IMR-90 (cell line): ENCODE data around the gene KIF3A. TPM values are rescaled to one million over a fixed set of nuclear protein-coding genes. Genes with fewer than 3 reads are reported as not detected.

Source experiments
- ATAC-seq: fragments of 200-7000 bp; cut with Tn5 transposase; 2 replicates; pipeline ENCODE4 v1.9.1; 2020; ENCODE audit warnings: low read depth, mild to moderate bottlenecking, moderate library complexity
- BruUV-seq: library from RNA; stranded (reverse); fragments of 400-500 nt; replicated peaks from 2 replicates; lab custom pipeline; 2021; lab: Mats Ljungman, UMichigan
- CTCF ChIA-PET: fragments of 300-600 bp; formaldehyde crosslinking; extraction: SDS; loops from one replicate; lab custom pipeline; 2021; ENCODE audit warnings: antibody characterized with exemption; lab: Yijun Ruan, JAX
- POLR2A ChIA-PET: fragments of 300-600 bp; sonication (Branson Sonifier 250); formaldehyde crosslinking; loops from one replicate; lab custom pipeline; 2022; ENCODE audit warnings: antibody characterized with exemption; ENCODE audit not compliant: unreplicated experiment; lab: Charles Lee
- DNase-seq: peaks from one replicate; pipeline ENCODE4 v3.0.0; 2013
- H2AFZ ChIP-seq: replicated peaks from 2 replicates; pipeline ENCODE3; 2013; ENCODE audit warnings: low read length, mild to moderate bottlenecking; ENCODE audit not compliant: poor library complexity
- H2AK5ac ChIP-seq: 2 replicates; pipeline ENCODE4 v1.6.1; 2013; ENCODE audit warnings: low read depth, low read length, inconsistent platforms
- H2AK9ac ChIP-seq: replicated peaks from 2 replicates; pipeline ENCODE3; 2013; ENCODE audit warnings: mild to moderate bottlenecking, low read depth, low read length, moderate library complexity; ENCODE audit not compliant: poor library complexity
- H2BK120ac ChIP-seq: 2 replicates; pipeline ENCODE4 v1.6.1; 2013; ENCODE audit warnings: low read depth, low read length, inconsistent platforms
- H2BK15ac ChIP-seq: 3 replicates; pipeline ENCODE4 v1.6.1; 2013; ENCODE audit warnings: low read depth, low read length, inconsistent platforms
- H2BK20ac ChIP-seq: 2 replicates; pipeline ENCODE4 v1.6.1; 2013; ENCODE audit warnings: low read depth, mild to moderate bottlenecking, inconsistent platforms, low read length, moderate library complexity
- H2BK5ac ChIP-seq: 2 replicates; pipeline ENCODE4 v1.6.1; 2013; ENCODE audit warnings: mild to moderate bottlenecking, low read depth, low read length, inconsistent platforms; ENCODE audit not compliant: poor library complexity, severe bottlenecking
- H3K14ac ChIP-seq: replicated peaks from 2 replicates; pipeline ENCODE4 v1.6.1; 2013; ENCODE audit warnings: low read depth, low read length, inconsistent platforms
- H3K18ac ChIP-seq: 2 replicates; pipeline ENCODE4 v1.6.1; 2013; ENCODE audit warnings: low read depth, low read length, control low read depth
- H3K23ac ChIP-seq: 2 replicates; pipeline ENCODE4 v1.6.1; 2013; ENCODE audit warnings: low read depth, low read length, inconsistent platforms
- H3K27ac ChIP-seq: 2 replicates; pipeline ENCODE4 v1.5.1; 2013; ENCODE audit warnings: mild to moderate bottlenecking, control low read depth, low read length; ENCODE audit not compliant: insufficient read depth
- H3K27me3 ChIP-seq: 2 replicates; pipeline ENCODE4 v1.6.1; 2013; ENCODE audit warnings: low read length; ENCODE audit not compliant: control insufficient read depth, insufficient read depth
- H3K36me3 ChIP-seq: 2 replicates; pipeline ENCODE4 v1.6.1; 2013; ENCODE audit warnings: low read length, mixed read lengths; ENCODE audit not compliant: control insufficient read depth, insufficient read depth
- H3K4ac ChIP-seq: 2 replicates; pipeline ENCODE4 v1.6.1; 2013; ENCODE audit warnings: low read depth, low read length, inconsistent platforms
- H3K4me1 ChIP-seq: 2 replicates; pipeline ENCODE4 v1.6.1; 2013; ENCODE audit warnings: low read length, mixed read lengths; ENCODE audit not compliant: control insufficient read depth, insufficient read depth
- H3K4me2 ChIP-seq: 2 replicates; pipeline ENCODE4 v1.6.1; 2013; ENCODE audit warnings: low read depth, mild to moderate bottlenecking, control low read depth, low read length, moderate library complexity
- H3K4me3 ChIP-seq: 2 replicates; pipeline ENCODE4 v1.5.1; 2013; ENCODE audit warnings: low read depth, mild to moderate bottlenecking, control low read depth, low read length, moderate library complexity; ENCODE audit not compliant: insufficient read depth
- H3K56ac ChIP-seq: 2 replicates; pipeline ENCODE4 v1.6.1; 2013; ENCODE audit warnings: low read length, inconsistent platforms; ENCODE audit not compliant: insufficient read depth; ENCODE audit errors: extremely low read depth
- H3K79me1 ChIP-seq, 2 experiments: 2 replicates each; pipeline ENCODE4 v1.6.1; 2013; ENCODE audit warnings: low read length in 2 of 2, inconsistent platforms in 1 of 2, low read depth in 1 of 2
- H3K9ac ChIP-seq: 2 replicates; pipeline ENCODE4 v1.6.1; 2013; ENCODE audit warnings: low read depth, low read length, control low read depth
- H3K9me1 ChIP-seq: 2 replicates; pipeline ENCODE4 v1.6.1; 2013; ENCODE audit warnings: low read length, inconsistent platforms; ENCODE audit not compliant: insufficient read depth
- H3K9me3 ChIP-seq: 2 replicates; pipeline ENCODE4 v1.6.1; 2013; ENCODE audit warnings: low read length; ENCODE audit not compliant: control insufficient read depth, insufficient read depth
- H4K20me1 ChIP-seq: 2 replicates; pipeline ENCODE4 v1.6.1; 2013; ENCODE audit warnings: low read length, inconsistent platforms; ENCODE audit not compliant: insufficient read depth
- H4K5ac ChIP-seq: 2 replicates; pipeline ENCODE4 v1.6.1; 2013; ENCODE audit warnings: mild to moderate bottlenecking, low read depth, low read length, control low read depth
- H4K8ac ChIP-seq, 2 experiments: 2 replicates each; pipeline ENCODE4 v1.6.1; 2013; ENCODE audit warnings: low read depth in 2 of 2, low read length in 2 of 2, control low read depth in 1 of 2, inconsistent platforms in 1 of 2
- H4K91ac ChIP-seq: 2 replicates; pipeline ENCODE4 v1.6.1; 2013; ENCODE audit warnings: low read depth, low read length, inconsistent platforms; ENCODE audit not compliant: insufficient read depth
- BHLHE40 ChIP-seq: fragments of 150-350 bp; IDR thresholded peaks from 2 replicates; pipeline ENCODE4 v1.6.1; 2016; ENCODE audit warnings: mild to moderate bottlenecking, low read depth, low read length
- CEBPB ChIP-seq: IDR thresholded peaks from 2 replicates; pipeline ENCODE4 v1.6.1; 2012; ENCODE audit warnings: low read depth, low read length, improper control_type of control experiment
- CHD1 ChIP-seq: IDR thresholded peaks from 2 replicates; pipeline ENCODE4 v1.6.1; 2012; ENCODE audit warnings: low read depth, low read length, improper control_type of control experiment
- MXI1 ChIP-seq: IDR thresholded peaks from 2 replicates; pipeline ENCODE4 v1.6.1; 2012; ENCODE audit warnings: low read depth, mild to moderate bottlenecking, low read length, moderate library complexity, borderline replicate concordance
- NFE2L2 ChIP-seq: fragments of 150-350 bp; IDR thresholded peaks from 2 replicates; pipeline ENCODE4 v1.6.1; 2016; ENCODE audit warnings: low read depth, mild to moderate bottlenecking, low read length
- POLR2A ChIP-seq: IDR thresholded peaks from 2 replicates; pipeline ENCODE4 v1.6.1; 2012; ENCODE audit warnings: mild to moderate bottlenecking, low read depth, low read length
- RAD21 ChIP-seq: IDR thresholded peaks from 2 replicates; pipeline ENCODE4 v1.6.1; 2012; ENCODE audit warnings: low read length, improper control_type of control experiment
- RCOR1 ChIP-seq: IDR thresholded peaks from 2 replicates; pipeline ENCODE4 v1.6.1; 2012; ENCODE audit warnings: mild to moderate bottlenecking, low read length, improper control_type of control experiment; ENCODE audit not compliant: insufficient replicate concordance
- RFX5 ChIP-seq: IDR thresholded peaks from 2 replicates; pipeline ENCODE4 v1.8.0; 2012; ENCODE audit warnings: low read depth, mild to moderate bottlenecking, low read length, moderate library complexity
- SMC3 ChIP-seq: fragments of 150-350 bp; IDR thresholded peaks from 2 replicates; pipeline ENCODE4 v1.6.1; 2016; ENCODE audit warnings: low read depth, mild to moderate bottlenecking, antibody characterized with exemption, low read length, moderate library complexity
- WGBS, 2 experiments: methylation state at CpG; one replicate each; pipeline versions ENCODE4 v1.1.5 to v1.1.7; 2013; ENCODE audit warnings: missing lambda C conversion rate in 2 of 2; ENCODE audit not compliant: insufficient read length in 1 of 2; ENCODE audit errors: extremely low coverage in 2 of 2; 5-methylcytosine and 5-hydroxymethylcytosine counted together
- dilution Hi-C: fragments of 300-500 bp; cut with HindIII; formaldehyde crosslinking; loops from one replicate; pipeline ENCODE4 v1.14.3; 2018; ENCODE audit warnings: low sequenced_read_pairs; ENCODE audit not compliant: unreplicated experiment
- in situ Hi-C: fragments of 300-500 bp; cut with MboI; formaldehyde crosslinking; loops from 3 replicates; pipeline ENCODE4 v1.14.3; 2019; ENCODE audit warnings: low sequenced_read_pairs, inconsistent platforms, mixed read lengths
- intact Hi-C: fragments of 100-400 bp; cut with micrococcal nuclease; formaldehyde crosslinking; loops from 2 replicates; pipeline ENCODE4 v1.10.0; 2022
- polyA plus RNA-seq, 3 experiments: library from polyadenylated mRNA; depleted of rRNA; stranded (reverse); fragments of >200 nt; gene quantifications; 2 replicates each; pipeline ENCODE4 v1.2.3, GENCODE V29; 2012; ENCODE audit warnings: low replicate concordance in 1 of 3
- total RNA-seq: library from RNA; depleted of rRNA; stranded (reverse); fragments of >200 nt; gene quantifications from 2 replicates; pipeline ENCODE4 v1.2.3, GENCODE V29; 2012
- TF ChIP-seq, protein P1 (sequence below): conservative IDR thresholded peaks from 2 replicates; pipeline ENCODE4 v1.5.1; 2012; ENCODE audit warnings: mild to moderate bottlenecking, low read depth, low read length, improper control_type of control experiment
- TF ChIP-seq, protein P2 (sequence below): fragments of 150-350 bp; IDR thresholded peaks from 2 replicates; pipeline ENCODE4 v1.6.1; 2016; ENCODE audit warnings: low read depth, mild to moderate bottlenecking, low read length, moderate library complexity, borderline replicate concordance
- TF ChIP-seq, protein P3 (sequence below): fragments of 150-350 bp; IDR thresholded peaks from 2 replicates; pipeline ENCODE4 v1.6.1; 2017; ENCODE audit warnings: mild to moderate bottlenecking, antibody characterized with exemption, low read length, low read depth

KIF3A gene
- total and polyA plus RNA-seq, 2 of the 4 experiments (the other 2 are of a cell fraction) = 4.3 to 4.5 TPM

DNA sequence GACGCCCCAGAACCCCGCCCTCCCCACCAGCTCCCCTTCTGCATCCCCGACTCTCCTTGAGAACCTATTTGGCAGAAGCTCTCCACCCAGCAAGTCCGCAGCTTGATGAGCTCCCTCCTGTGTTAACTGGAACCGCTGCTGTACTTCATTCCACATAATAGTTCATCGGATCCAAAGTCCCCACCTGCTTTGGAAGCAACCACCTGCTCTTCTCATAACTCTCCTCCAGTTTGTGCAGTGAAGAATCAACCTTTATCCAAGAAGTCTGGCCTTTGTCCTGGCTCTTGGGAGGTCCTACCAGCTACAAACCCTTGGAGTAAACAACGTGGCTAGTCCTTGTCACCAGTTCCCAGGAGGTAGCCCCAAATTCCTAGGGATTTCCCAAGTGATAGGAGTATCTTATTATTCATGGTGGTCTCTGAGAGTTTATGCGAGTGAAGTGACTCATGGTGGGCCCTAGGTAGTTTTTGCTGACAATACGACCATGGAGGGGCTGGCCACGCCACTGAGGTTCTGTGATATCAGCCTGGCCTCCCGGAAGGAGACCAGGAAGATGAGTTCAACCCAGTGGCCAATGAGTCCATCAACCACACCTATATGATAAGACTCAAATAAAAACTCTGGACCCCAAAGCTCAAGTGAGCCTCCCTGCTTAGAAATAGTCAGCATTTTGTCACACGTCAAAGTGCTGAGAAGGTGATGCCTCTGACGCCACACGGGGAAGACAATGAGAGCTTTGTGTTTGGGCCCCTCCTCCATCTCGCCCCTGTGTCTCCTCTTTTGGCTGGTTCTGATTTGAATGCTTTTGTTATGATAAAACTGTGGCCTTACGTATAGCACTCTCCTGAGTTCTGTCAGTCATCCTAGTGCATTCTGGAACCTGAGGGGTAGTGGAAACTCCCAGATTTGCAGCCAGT is 67.1 kb downstream of the KIF3A start (continued):
- no peak for TF ChIP-seq CHD1

DNA sequence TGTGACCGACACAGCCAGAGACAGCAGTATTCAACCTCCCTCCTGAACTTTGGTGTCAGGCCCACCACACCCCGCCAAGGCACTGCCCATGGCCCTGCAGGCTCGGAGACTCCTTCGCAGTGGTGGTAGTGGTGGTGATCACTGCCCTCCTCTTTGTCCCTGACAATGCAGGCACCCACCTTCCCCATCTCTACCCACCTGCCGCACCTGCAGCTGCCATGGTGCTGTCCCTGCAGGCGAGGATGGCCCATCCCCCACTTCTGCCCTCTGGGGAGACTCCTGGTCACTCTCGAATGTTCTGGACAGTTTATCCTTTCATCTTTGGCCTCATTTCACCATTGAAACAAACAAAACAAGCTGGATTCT is 67.9 kb downstream of the KIF3A start:
- no peak overlapping the region for H2BK5ac ChIP-seq
- in situ Hi-C loops = no loop called here
- H2BK15ac ChIP-seq = no peak overlapping the region
- no peak overlapping the region for H4K5ac ChIP-seq
- H4K20me1 ChIP-seq = no peaks in the 10 kb centered on the region
- no peak overlapping the region for H3K27ac ChIP-seq
- ATAC-seq (no peak), DNase-seq (no peak)
- no peaks in the 10 kb centered on the region for H3K79me1 ChIP-seq
- H3K36me3 ChIP-seq = no peaks in the 10 kb centered on the region
- H3K4ac ChIP-seq = no peak overlapping the region
- no peak overlapping the region for H2BK120ac ChIP-seq
- no peak overlapping the region for H4K91ac ChIP-seq
- H3K9me3 ChIP-seq = no peaks in the 10 kb centered on the region
- no peak overlapping the region for H3K4me3 ChIP-seq
- dilution Hi-C loops = no loop called here
- no peak overlapping the region for H2AK9ac ChIP-seq
- CTCF ChIA-PET = no interaction called here
- peaks cover 6% of the 10 kb centered on the region for H3K4me1 ChIP-seq
- no peak overlapping the region for H3K14ac ChIP-seq
- WGBS, 2 experiments = 71% methylated on average over 3 of the region's 7 CpGs; no CpG with 5 or more reads in 1 of the 2 experiments
- no peak overlapping the region for H3K4me2 ChIP-seq
- H3K27me3 ChIP-seq = no peaks in the 10 kb centered on the region
- H2AFZ ChIP-seq = no peak overlapping the region
- BruUV-seq = no TSS peak
- intact Hi-C loops = no loop called here
- H2AK5ac ChIP-seq = no peak overlapping the region
- POLR2A ChIA-PET = no interaction called here
- H3K23ac ChIP-seq = no peak overlapping the region
- H3K9ac ChIP-seq = no peak overlapping the region
- peaks cover 6% of the 10 kb centered on the region for H3K9me1 ChIP-seq
- no peak overlapping the region for H3K56ac ChIP-seq
- H2BK20ac ChIP-seq = no peak overlapping the region
- H3K18ac ChIP-seq = no peak overlapping the region
- no peak overlapping the region for H4K8ac ChIP-seq
- TF ChIP-seq CHD1 (no peak), RAD21 (no peak), CEBPB (no peak), MXI1 (no peak), RCOR1 (no peak), SMC3 (no peak), BHLHE40 (no peak), RFX5 (no peak), POLR2A (no peak), NFE2L2 (no peak)
- TF ChIP-seq, protein P1, sequence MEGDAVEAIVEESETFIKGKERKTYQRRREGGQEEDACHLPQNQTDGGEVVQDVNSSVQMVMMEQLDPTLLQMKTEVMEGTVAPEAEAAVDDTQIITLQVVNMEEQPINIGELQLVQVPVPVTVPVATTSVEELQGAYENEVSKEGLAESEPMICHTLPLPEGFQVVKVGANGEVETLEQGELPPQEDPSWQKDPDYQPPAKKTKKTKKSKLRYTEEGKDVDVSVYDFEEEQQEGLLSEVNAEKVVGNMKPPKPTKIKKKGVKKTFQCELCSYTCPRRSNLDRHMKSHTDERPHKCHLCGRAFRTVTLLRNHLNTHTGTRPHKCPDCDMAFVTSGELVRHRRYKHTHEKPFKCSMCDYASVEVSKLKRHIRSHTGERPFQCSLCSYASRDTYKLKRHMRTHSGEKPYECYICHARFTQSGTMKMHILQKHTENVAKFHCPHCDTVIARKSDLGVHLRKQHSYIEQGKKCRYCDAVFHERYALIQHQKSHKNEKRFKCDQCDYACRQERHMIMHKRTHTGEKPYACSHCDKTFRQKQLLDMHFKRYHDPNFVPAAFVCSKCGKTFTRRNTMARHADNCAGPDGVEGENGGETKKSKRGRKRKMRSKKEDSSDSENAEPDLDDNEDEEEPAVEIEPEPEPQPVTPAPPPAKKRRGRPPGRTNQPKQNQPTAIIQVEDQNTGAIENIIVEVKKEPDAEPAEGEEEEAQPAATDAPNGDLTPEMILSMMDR = no peak
- TF ChIP-seq, protein P2, sequence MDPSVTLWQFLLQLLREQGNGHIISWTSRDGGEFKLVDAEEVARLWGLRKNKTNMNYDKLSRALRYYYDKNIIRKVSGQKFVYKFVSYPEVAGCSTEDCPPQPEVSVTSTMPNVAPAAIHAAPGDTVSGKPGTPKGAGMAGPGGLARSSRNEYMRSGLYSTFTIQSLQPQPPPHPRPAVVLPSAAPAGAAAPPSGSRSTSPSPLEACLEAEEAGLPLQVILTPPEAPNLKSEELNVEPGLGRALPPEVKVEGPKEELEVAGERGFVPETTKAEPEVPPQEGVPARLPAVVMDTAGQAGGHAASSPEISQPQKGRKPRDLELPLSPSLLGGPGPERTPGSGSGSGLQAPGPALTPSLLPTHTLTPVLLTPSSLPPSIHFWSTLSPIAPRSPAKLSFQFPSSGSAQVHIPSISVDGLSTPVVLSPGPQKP = no peak
- TF ChIP-seq, protein P3, sequence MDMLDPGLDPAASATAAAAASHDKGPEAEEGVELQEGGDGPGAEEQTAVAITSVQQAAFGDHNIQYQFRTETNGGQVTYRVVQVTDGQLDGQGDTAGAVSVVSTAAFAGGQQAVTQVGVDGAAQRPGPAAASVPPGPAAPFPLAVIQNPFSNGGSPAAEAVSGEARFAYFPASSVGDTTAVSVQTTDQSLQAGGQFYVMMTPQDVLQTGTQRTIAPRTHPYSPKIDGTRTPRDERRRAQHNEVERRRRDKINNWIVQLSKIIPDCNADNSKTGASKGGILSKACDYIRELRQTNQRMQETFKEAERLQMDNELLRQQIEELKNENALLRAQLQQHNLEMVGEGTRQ = no peak
